HFFc6 (cell line): ENCODE results near the gene TPST1. TPM values are rescaled to one million over a fixed set of nuclear protein-coding genes. Genes with fewer than 3 reads are reported as not detected.
"Not testable (repeated sequence)": the region's sequence is repeated elsewhere in the genome, so short reads cannot be mapped to it uniquely, and the experiment has no call there.

Source experiments
- DNase-seq: peaks from one replicate; pipeline ENCODE4 v3.0.0-alpha.2; 2018
- H3K27ac Mint-ChIP-seq: 2 replicates; pipeline ENCODE4 v1.8.0; 2020; ENCODE audit warnings: mild to moderate bottlenecking, mixed read lengths
- H3K27me3 Mint-ChIP-seq: 2 replicates; pipeline ENCODE4 v1.8.0; 2021; ENCODE audit warnings: mild to moderate bottlenecking, moderate library complexity, mixed read lengths; ENCODE audit not compliant: insufficient read depth
- H3K36me3 Mint-ChIP-seq: 2 replicates; pipeline ENCODE4 v1.8.0; 2021; ENCODE audit warnings: low read depth, mixed read lengths
- H3K4me1 Mint-ChIP-seq: 2 replicates; pipeline ENCODE4 v1.8.0; 2020; ENCODE audit warnings: low read depth, mixed read lengths
- H3K4me3 Mint-ChIP-seq: 2 replicates; pipeline ENCODE4 v1.8.0; 2020; ENCODE audit warnings: mild to moderate bottlenecking, moderate library complexity, mixed read lengths
- H3K9me3 Mint-ChIP-seq: 2 replicates; pipeline ENCODE4 v1.8.0; 2020; ENCODE audit warnings: mild to moderate bottlenecking, mixed read lengths
- CTCF ChIP-seq: fragments of 200-600 bp; sonication (generic); IDR thresholded peaks from 2 replicates; pipeline ENCODE4 v1.5.0; 2021; ENCODE audit warnings: antibody characterized with exemption, mild to moderate bottlenecking
- total RNA-seq, 6 experiments: library from RNA; stranded (reverse); fragmentation: NEBNext Ultra II Directional; extraction: Animal tissue kit (Norgen Biotek cat#: 25700); gene quantifications; 2 replicates in 1 of 6; 3 replicates in 5 of 6; pipeline ENCODE4 v1.2.3, GENCODE V29; 2021

Gene TPST1
- total RNA-seq, 6 experiments from 2014 or later, result 21.7 to 36.1 (median 29.2) TPM

GRCh38 chr7:66398841-66399240 lies 193.7 kb downstream of the TPST1 start:
- not testable (repeated sequence) for DNase-seq, H3K27me3 Mint-ChIP-seq, H3K27ac Mint-ChIP-seq, H3K4me3 Mint-ChIP-seq
- Mint-ChIP-seq H3K9me3 (peaks cover 14% of the 10 kb centered on the region), H3K36me3 (peaks cover 31% of the 10 kb centered on the region), H3K4me1 (peaks cover 39% of the 10 kb centered on the region)

GRCh38 chr7:66399566-66399965 lies 194.4 kb downstream of the TPST1 start:
- Mint-ChIP-seq H3K27ac (no peak overlapping the region), H3K9me3 (peaks cover 14% of the 10 kb centered on the region), H3K4me1 (peaks cover 39% of the 10 kb centered on the region), H3K4me3 (no peak overlapping the region), H3K36me3 (peaks cover 31% of the 10 kb centered on the region), H3K27me3 (0 out of 2 replicates have a peak, but pooled peaks cover 2% of the 10 kb centered on the region)
- no peak for TF ChIP-seq CTCF
- DNase-seq, result no peak

GRCh38 chr7:66400400-66400799 lies 195.3 kb downstream of the TPST1 start:
- TF ChIP-seq CTCF, result no peak
- Mint-ChIP-seq H3K4me1 (peaks cover 33% of the 10 kb centered on the region), H3K9me3 (peaks cover 14% of the 10 kb centered on the region), H3K27me3 (no peaks in the 10 kb centered on the region), H3K27ac (no peak overlapping the region), H3K4me3 (no peak overlapping the region), H3K36me3 (peaks cover 27% of the 10 kb centered on the region)
- no peak for DNase-seq

GRCh38 chr7:66401126-66401525 lies 196.0 kb downstream of the TPST1 start:
- Mint-ChIP-seq H3K36me3 (peaks cover 27% of the 10 kb centered on the region), H3K9me3 (peaks cover 14% of the 10 kb centered on the region), H3K4me1 (peaks cover 26% of the 10 kb centered on the region)
- H3K4me3 Mint-ChIP-seq, H3K27ac Mint-ChIP-seq, H3K27me3 Mint-ChIP-seq, DNase-seq: not testable (repeated sequence)

- not testable (repeated sequence) for DNase-seq, H3K27me3 Mint-ChIP-seq, H3K27ac Mint-ChIP-seq, H3K4me3 Mint-ChIP-seq
- peaks cover 14% of the 10 kb centered on the region for H3K9me3 Mint-ChIP-seq
- peaks cover 27% of the 10 kb centered on the region for H3K36me3 Mint-ChIP-seq
- H3K4me1 Mint-ChIP-seq, result peaks cover 22% of the 10 kb centered on the region
Measured at GRCh38 chr7:66401932-66402331, 196.8 kb downstream of the TPST1 start.

- TF ChIP-seq CTCF, result no peak
- peaks cover 22% of the 10 kb centered on the region for H3K4me1 Mint-ChIP-seq
- peaks cover 14% of the 10 kb centered on the region for H3K9me3 Mint-ChIP-seq
- DNase-seq, result no peak
- H3K27ac Mint-ChIP-seq, result no peak overlapping the region
- H3K4me3 Mint-ChIP-seq, result no peak overlapping the region
- H3K36me3 Mint-ChIP-seq, result peaks cover 27% of the 10 kb centered on the region
- H3K27me3 Mint-ChIP-seq, result no peaks in the 10 kb centered on the region
Measured at GRCh38 chr7:66403564-66403963, 198.4 kb downstream of the TPST1 start.

- TF ChIP-seq CTCF, result no peak
- H3K27ac Mint-ChIP-seq, result no peak overlapping the region
Measured at GRCh38 chr7:66409493-66409892, 204.4 kb downstream of the TPST1 start.

More at GRCh38 chr7:66409493-66409892, 204.4 kb downstream of the TPST1 start:
- no peaks in the 10 kb centered on the region; the same call in 1 of the 2 replicates for H3K27me3 Mint-ChIP-seq
- H3K9me3 Mint-ChIP-seq, result no peaks in the 10 kb centered on the region
- no peak overlapping the region for H3K4me3 Mint-ChIP-seq
- no peaks in the 10 kb centered on the region for H3K4me1 Mint-ChIP-seq
- no peak for DNase-seq
- no peaks in the 10 kb centered on the region for H3K36me3 Mint-ChIP-seq

Other genes starting within 250 kb of the TPST1 start
- 10 to 100 TPM; 17.5 to 29.1 (median 27.4) TPM for gene GUSB, start 223.1 kb upstream of the TPST1 start, total RNA-seq
- 10 to 100 TPM; 40.5 to 47.4 (median 41.8) TPM for gene ASL, start 129.5 kb upstream of the TPST1 start, total RNA-seq
- gene CRCP, start 90.5 kb upstream of the TPST1 start, total RNA-seq, result 10 to 100 TPM; 29.8 to 37.6 (median 33.7) TPM